ENCODE measurements around the gene HLA-DOA.

DNA sequence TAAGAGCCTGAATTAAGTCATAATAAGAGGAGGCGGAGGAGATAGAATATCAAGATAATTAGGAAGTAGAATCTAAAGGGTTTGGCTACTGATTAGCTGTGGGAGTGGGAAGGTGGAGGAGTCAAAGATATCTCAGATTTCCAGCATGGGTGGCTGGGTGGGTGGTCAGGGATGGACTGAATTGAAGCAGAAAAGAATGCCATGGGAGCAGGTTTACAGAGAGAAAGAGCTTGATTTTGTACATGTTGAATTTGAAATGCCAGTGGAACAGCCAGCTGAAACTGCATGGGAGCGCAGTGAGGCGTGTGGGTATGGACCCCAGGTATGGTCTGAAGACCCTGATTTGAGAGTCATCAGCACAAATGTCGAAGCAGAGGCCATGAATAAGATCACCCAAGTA is 55.1 kb downstream of the HLA-DOA start:
- TF ChIP-seq, protein P1, sequence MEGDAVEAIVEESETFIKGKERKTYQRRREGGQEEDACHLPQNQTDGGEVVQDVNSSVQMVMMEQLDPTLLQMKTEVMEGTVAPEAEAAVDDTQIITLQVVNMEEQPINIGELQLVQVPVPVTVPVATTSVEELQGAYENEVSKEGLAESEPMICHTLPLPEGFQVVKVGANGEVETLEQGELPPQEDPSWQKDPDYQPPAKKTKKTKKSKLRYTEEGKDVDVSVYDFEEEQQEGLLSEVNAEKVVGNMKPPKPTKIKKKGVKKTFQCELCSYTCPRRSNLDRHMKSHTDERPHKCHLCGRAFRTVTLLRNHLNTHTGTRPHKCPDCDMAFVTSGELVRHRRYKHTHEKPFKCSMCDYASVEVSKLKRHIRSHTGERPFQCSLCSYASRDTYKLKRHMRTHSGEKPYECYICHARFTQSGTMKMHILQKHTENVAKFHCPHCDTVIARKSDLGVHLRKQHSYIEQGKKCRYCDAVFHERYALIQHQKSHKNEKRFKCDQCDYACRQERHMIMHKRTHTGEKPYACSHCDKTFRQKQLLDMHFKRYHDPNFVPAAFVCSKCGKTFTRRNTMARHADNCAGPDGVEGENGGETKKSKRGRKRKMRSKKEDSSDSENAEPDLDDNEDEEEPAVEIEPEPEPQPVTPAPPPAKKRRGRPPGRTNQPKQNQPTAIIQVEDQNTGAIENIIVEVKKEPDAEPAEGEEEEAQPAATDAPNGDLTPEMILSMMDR (conservative IDR thresholded peaks at IDR 0.05 in 1 of 2, IDR thresholded peaks at IDR 0.05 in 1 of 2; ENCODE audit: extremely low read depth in 1 of 2, insufficient read depth in 1 of 2, low read depth in 1 of 2, low read length in 2 of 2): no peak
- no peak for TF ChIP-seq EZH2 (IDR thresholded peaks at IDR 0.05; ENCODE audit: borderline replicate concordance, low read length)
